WTC11 (cell line): Measurements from ENCODE around the gene ULK4.

Source experiments
- CTCF ChIP-seq: fragments of 200-600 bp; IDR thresholded peaks from 2 replicates; pipeline ENCODE4 v1.8.0; 2022; ENCODE audit warnings: antibody characterized with exemption
- TEAD4 ChIP-seq: sonication (generic); formaldehyde crosslinking; IDR thresholded peaks from 2 replicates; pipeline ENCODE4 v1.8.0; 2022; ENCODE audit warnings: mild to moderate bottlenecking, missing genetic modification reagents
- ZNF423 ChIP-seq: fragments of 250-450 bp; sonication (Bioruptor Pico); IDR thresholded peaks from 2 replicates; pipeline ENCODE4 v2.1.2; 2022; ENCODE audit warnings: mild to moderate bottlenecking, moderate library complexity

- TF ChIP-seq TEAD4 (CRISPR knock-in tag): no peak
- TF ChIP-seq CTCF: no peak
- no peak for TF ChIP-seq ZNF423 (CRISPR knock-in tag)
Observed at GRCh38 chr3:41199866-41200668, 761.8 kb downstream of the ULK4 start.
